Measurements from ENCODE around the gene MVB12B.

The MVB12B gene

GRCh38 chr9:126329476-126330275, 3.0 kb downstream of the MVB12B start:
- DNase-seq (ENCODE audit: low read depth in 2 of 3, low spot score in 1 of 3) = no peak

DNA sequence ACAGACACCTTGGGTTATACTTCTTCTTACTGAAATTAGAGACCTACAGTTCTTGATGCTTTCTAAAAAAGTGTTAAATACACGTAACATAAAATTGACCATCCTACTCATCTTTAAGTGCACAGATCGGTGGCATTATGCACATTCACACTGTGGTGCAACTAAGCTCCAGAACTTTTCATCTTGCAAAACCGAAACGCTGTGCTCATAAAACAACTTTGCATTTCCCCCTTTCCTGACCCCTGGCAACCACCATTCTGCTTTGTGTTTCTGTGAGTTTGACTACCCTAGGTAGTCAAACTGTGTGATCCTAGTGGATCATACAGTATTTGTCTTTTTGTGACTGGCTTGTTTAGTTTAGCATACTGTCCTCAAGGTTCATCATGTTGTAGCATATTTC, 3.9 kb downstream of the MVB12B start:
- DNase-seq (ENCODE audit: low read depth in 2 of 3, low spot score in 1 of 3) = no peak

GRCh38 chr9:126331964-126332748, 5.5 kb downstream of the MVB12B start:
- no peak for DNase-seq (ENCODE audit: low read depth in 2 of 3, low spot score in 1 of 3)

DNA sequence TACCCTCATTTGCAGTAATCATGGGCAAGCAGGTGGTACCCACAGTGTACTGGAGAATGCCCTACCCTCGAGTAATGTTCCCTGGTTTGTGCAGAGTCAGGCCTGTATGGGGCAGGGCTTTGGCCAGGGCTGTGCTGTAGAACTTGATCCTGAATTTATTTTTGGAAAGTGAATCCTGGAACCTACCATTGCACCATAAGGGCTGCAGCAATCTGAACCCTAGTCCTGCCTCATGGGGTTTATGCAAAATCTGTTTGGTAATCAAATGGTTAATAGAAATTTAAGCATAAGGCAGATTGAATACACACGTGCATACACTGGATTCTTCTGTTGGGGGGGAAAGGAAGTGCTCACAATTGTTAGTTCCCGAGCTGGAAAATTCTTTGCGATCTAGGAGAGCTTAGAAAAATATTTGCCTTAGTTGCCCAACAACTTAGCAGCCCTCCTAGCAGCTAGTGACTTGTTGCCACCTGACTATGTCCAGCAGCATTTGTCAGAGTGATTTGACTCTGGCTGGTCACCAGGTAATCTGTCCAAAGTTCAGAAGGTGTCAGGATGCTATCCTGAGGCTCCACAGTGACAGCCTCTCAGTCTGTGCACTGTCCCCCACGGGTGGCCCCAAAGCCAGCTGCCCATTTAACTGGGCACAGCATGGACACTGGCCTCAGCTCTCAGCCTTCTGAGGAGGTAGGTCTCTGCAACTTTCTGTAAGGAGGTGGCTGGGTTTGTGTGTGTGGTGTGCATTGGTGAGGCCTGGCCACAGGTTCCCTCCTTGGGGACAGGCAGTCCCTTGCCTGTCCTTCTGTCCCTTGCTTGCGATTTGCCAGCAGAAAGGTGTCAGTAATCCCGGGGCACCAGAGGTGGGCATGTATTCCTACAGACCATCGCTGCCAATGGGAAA, 8.3 kb downstream of the MVB12B start:
- DNase-seq (ENCODE audit: low read depth in 2 of 3, low spot score in 1 of 3) = no peak

DNA sequence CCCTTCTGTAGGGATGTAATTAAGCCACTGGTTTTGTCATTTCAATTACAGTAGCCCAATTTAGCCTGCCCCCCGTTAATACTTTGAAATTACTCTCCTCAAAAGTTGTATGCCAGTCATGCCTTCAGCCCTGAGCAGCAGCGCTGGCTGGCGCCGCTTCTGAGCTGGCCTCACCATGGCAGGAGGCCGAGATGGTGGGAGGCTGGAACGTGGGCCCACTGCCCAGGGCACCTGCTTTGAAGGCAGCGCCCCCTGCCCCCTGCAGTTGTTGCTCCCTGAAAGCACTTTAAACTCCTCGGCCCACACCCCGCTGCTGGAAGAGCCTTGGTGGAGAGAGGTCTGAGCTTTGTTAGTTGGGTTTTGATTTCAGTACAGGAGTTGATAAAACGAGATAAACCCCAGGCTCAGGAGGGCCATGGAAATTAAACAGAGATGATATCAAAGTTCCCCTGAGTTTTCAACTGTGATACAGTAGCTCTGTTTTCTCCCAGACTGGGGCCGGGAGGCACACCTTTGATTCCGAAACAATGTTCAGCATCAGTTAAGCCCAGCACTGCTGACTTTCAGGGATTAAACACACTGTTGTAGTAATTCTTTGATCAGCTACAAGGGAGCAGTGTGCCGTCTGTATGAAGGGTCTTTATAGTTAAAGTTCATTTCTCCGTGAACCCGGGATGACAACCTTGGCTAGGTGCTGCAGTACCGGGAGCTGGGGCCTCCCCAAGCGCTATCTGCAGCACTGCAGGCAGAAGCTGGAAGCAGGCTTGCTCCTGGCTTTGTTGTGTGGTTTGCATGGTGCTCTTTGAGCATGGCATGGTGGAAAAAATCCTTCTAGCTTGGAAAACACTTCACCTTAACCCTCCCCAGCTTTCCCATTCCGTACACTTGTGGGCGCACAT, 9.5 kb downstream of the MVB12B start:
- DNase-seq (ENCODE audit: low read depth in 2 of 3, low spot score in 1 of 3) = no peak

GRCh38 chr9:126336736-126337325, 10.2 kb downstream of the MVB12B start:
- no peak for DNase-seq (ENCODE audit: low read depth in 2 of 3, low spot score in 1 of 3)

- DNase-seq (ENCODE audit: low read depth in 2 of 3, low spot score in 1 of 3) = no peak
These were observed 11.2 kb downstream of the MVB12B start for GRCh38 chr9:126337729-126338372.

DNA sequence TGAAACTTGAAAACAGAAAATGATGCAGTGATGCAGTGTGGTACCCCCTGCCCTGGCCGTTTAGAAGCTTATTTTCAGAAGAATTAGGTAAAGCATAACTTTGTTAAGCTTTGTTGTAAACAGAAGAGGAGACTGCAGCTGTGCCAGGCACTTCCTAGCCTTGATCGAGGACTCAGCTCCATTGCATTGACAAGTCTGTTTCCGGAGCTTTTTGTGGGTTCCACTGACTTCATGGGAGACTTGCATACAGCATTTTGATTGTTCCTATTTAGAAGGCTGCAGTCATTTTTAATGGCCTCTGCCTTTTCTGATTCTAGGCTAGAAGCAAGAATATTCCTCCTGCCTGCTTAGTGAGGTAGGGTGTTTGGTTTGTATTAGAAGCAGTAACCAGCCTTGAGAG, 12.3 kb downstream of the MVB12B start:
- DNase-seq (ENCODE audit: low read depth in 2 of 3, low spot score in 1 of 3) = no peak

DNA sequence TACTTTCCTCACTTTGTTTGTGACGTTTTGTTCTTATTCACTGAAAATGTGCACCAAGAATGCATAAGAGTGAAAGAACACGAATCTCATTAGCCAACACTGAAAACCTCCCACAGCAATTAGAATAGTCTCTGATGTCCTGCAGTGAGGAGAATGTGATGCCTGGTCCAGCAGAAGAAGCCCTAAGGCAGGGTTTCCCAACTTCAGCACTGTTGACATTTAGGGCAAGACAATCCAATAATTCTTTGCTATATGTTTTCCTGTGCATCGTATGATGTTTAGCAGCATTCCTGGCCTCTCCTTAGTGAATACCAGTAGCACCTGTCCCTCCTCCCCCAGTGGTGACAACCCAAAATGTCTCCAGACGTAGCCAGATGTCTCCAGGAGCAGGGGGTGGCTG, 14.8 kb downstream of the MVB12B start:
- DNase-seq (ENCODE audit: low read depth in 2 of 3, low spot score in 1 of 3) = no peak

DNA sequence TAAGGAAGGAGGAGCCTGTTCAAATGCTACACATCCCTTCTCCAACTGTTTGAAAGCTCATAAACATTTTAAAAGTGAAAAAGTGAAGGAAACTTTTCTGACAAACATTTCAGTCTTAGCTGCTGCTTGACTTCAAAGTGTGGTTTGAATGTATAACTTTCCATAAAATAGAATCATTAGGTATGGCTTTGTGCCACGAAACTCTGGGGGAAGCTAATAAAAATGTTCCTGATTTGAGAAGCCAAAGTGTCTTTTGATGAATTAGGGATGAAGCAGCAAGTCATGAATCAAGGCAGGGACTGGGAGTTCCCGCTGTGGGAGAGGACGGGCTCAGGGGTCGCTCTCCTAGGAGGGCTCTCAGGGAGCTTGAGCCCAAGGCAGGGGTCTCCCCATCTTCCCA, 15.3 kb downstream of the MVB12B start:
- DNase-seq (ENCODE audit: low read depth in 2 of 3, low spot score in 1 of 3) = no peak

DNA sequence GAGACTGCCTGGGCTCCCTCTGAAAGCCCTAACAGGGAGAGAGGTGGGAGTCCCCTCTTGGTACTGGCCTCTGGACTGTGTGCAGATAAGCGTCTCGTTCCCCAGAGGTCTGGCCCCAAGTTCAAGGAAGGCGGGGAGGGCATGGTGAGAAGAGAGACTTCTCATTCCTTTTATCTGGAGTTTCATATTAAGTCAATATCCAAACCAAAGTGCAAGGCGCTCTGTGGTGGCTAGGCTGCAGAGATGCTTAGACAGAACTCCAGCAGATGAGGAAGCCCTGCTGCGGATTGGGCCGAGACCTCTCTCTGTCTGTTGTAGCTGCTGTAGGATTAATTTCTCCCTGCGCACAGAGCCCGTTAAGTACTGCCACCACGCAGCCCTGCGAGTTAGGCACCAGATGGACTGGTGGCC, 16.0 kb downstream of the MVB12B start:
- no peak for DNase-seq (ENCODE audit: low read depth in 2 of 3, low spot score in 1 of 3)

GRCh38 chr9:126343271-126343700, 16.7 kb downstream of the MVB12B start:
- no peak for DNase-seq (ENCODE audit: low read depth in 2 of 3, low spot score in 1 of 3)

DNA sequence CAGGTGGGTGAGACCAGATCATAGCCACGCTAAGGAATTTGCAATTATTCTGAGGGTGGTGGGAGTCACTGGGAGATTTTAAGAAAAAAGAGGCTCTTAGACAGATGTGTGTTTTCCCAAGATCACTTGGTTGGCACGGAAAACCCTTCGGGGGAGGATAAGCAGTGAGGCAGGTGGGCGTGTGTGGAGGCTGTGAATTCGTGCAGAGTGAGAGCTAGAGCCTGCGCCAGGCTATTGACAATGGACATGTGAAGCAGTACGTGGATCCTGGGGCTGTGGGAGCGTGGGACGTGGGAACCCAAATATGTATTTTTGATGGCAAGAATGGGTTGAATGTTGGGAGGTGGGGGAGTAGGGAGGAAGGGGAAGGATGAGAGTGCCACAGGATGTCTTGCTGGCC, 19.4 kb downstream of the MVB12B start:
- DNase-seq (ENCODE audit: low read depth in 2 of 3, low spot score in 1 of 3) = no peak

DNA sequence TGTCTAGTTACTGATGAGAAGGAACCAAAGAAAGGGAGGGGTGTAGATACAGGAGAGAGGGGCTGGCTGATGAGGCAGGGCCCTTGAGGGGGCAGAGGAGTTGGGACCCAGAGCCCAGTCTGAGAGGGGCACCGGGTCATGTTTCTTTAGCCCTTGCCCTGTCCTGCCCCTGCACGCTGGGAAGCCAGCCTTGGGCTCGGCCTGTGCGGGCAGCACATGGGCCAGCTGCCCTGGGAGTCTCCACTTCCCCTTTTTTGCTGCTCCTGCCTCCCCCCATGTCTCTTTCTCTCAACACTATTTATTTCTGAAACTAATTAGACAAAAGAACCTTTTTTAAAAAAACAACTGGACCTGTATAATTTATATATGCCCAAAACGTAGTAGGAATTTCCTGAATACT, 20.5 kb downstream of the MVB12B start:
- DNase-seq (ENCODE audit: low read depth in 2 of 3, low spot score in 1 of 3) = no peak

DNA sequence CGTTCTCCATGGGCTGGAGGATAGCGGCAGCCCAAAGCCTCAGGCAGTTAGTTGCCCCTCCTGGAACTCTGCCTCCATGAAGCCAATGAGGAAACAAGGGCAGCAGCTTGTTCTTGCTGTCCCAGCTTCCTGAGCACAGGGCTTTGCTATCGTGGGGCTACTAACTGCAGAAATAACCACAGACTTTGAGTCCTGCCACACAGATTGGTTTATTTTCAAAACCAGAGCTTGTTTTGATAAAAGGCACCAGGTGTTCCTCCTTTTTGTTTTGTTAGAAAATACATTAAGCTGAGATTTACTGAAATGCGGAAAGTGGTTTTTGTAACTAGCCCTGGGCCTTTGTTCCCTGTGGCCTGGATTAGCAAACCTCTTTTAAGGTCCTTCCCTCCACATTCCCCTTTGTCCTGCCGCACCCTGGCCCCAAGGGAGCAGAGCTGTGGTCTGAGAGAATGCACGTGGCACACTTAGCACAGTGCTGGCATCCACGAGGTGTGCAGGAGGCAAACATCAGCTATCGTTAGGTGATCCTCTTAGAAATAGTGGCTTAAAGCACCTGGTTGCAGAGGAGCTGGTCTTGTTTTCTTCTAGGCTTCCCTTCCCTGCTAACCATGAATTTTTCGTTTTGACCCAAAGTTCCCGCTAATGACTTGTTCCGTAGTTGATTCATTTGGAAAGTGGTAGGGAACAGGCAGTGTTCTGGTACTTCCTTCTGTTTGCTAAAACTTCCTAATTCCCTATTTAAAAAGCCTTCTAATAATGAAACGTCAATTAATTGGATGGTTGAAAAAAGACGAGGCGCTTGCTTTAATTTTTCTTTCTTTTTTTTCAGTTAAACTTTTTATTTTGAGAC, 21.5 kb downstream of the MVB12B start:
- no peak for DNase-seq (ENCODE audit: low read depth in 2 of 3, low spot score in 1 of 3)

DNA sequence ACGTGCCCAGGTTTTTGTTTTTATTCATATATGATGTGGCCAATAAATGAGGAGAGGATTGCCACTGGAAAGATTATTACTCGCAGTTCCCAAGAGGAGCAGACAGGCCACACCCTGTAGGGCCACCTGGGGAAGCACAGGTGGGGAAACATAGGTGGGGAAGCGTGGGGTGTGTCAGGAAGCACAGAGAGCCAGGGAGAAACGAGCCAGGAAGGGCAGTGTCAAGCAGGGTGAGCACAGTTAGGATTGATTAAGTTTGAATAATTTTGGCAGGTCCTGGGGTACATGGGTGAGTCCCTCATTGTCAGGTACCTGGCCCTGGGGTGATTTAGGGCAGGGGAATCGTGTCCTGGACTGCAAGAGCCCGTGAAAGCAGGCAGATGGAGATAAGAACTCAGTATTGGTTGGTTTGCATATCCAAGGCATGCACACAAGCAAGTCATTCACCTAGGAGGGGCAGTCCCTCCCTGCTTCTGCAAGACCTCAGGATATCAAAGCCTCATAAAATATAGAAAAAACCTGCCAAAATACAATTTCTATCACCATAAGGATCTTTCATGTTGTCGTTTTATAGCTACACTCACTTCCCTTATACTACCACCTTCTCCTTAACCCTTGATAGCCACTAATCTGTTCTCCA, 22.4 kb downstream of the MVB12B start:
- no peak for DNase-seq (ENCODE audit: low read depth in 2 of 3, low spot score in 1 of 3)

GRCh38 chr9:126354887-126355770, 28.5 kb downstream of the MVB12B start:
- no peak for DNase-seq (ENCODE audit: low read depth in 2 of 3, low spot score in 1 of 3)
